ENCODE results near the gene OSBPL3. TPM values are rescaled to one million over a fixed set of nuclear protein-coding genes. Genes with fewer than 3 reads are reported as not detected.

OSBPL3 gene
- total RNA-seq, 2 donors from 2014 or later, result 9.0 to 14.8 TPM

GRCh38 chr7:24821754-24822054 lies 158.3 kb downstream of the OSBPL3 start:
- no peak overlapping the region for H3K4me3 ChIP-seq
- peak overlapping the region; percentile 68 for H3K27ac ChIP-seq
- H3K9me3 ChIP-seq, result no peaks in the 10 kb centered on the region
- intact Hi-C loops (cut with DNase I), result no loop called here
- H3K36me3 ChIP-seq, result no peaks in the 10 kb centered on the region
- DNase-seq, result no peak
- H3K27me3 ChIP-seq, result no peaks in the 10 kb centered on the region
- H3K4me1 ChIP-seq, result peaks cover 20% of the 10 kb centered on the region
- H3K9ac ChIP-seq (ENCODE audit: low read depth in 2 of 2, low read length in 2 of 2), result peak overlapping the region in 1 of 2 donors; percentile 48
- TF ChIP-seq CTCF (IDR thresholded peaks at IDR 0.05), result no peak

- intact Hi-C loops (cut with DNase I), result no loop called here
- peaks cover 16% of the 10 kb centered on the region for H3K4me1 ChIP-seq
- H3K9me3 ChIP-seq, result no peaks in the 10 kb centered on the region
- peak; percentile 82 for DNase-seq
- H3K27me3 ChIP-seq, result no peaks in the 10 kb centered on the region
- no peak for TF ChIP-seq CTCF (IDR thresholded peaks at IDR 0.05)
- H3K27ac ChIP-seq, result peak overlapping the region; percentile 68
- H3K9ac ChIP-seq (ENCODE audit: low read depth in 2 of 2, low read length in 2 of 2), result peak overlapping the region in 1 of 2 donors; percentile 48
- no peak overlapping the region for H3K4me3 ChIP-seq
- H3K36me3 ChIP-seq, result no peaks in the 10 kb centered on the region
Measured at GRCh38 chr7:24821045-24821753, 158.8 kb downstream of the OSBPL3 start.

- Histone ChIP-seq H3K27me3 (no peaks in the 10 kb centered on the region), H3K9ac (ENCODE audit: low read depth in 2 of 2, low read length in 2 of 2) (no peak overlapping the region), H3K4me3 (no peak overlapping the region), H3K27ac (peak overlapping the region; percentile 68), H3K9me3 (no peaks in the 10 kb centered on the region), H3K4me1 (peaks cover 11% of the 10 kb centered on the region), H3K36me3 (no peaks in the 10 kb centered on the region)
- no peak for DNase-seq
- TF ChIP-seq CTCF (IDR thresholded peaks at IDR 0.05), result no peak
- intact Hi-C loops (cut with DNase I), result no loop called here
Measured at GRCh38 chr7:24820730-24821044, 159.3 kb downstream of the OSBPL3 start.

- Histone ChIP-seq H3K9ac (ENCODE audit: low read depth in 2 of 2, low read length in 2 of 2) (no peak overlapping the region), H3K9me3 (no peaks in the 10 kb centered on the region), H3K4me1 (peaks cover 5% of the 10 kb centered on the region), H3K27me3 (no peaks in the 10 kb centered on the region), H3K36me3 (no peaks in the 10 kb centered on the region), H3K4me3 (no peak overlapping the region), H3K27ac (peak overlapping the region; percentile 68)
- peak; percentile 77 for TF ChIP-seq CTCF (IDR thresholded peaks at IDR 0.05)
- peak; percentile 92 for DNase-seq
- intact Hi-C loops (cut with DNase I), result loop anchor here (5.0 kb wide), 1 partner anchor 157 kb away; no protein-coding TSS in a partner anchor
Measured at GRCh38 chr7:24819916-24820689, 159.9 kb downstream of the OSBPL3 start.

- no peak for DNase-seq
- Histone ChIP-seq H3K4me1 (peaks cover 5% of the 10 kb centered on the region), H3K27me3 (no peaks in the 10 kb centered on the region), H3K4me3 (no peak overlapping the region), H3K27ac (no peak overlapping the region), H3K9me3 (no peaks in the 10 kb centered on the region), H3K36me3 (no peaks in the 10 kb centered on the region), H3K9ac (ENCODE audit: low read depth in 2 of 2, low read length in 2 of 2) (no peak overlapping the region)
- no peak for TF ChIP-seq CTCF (IDR thresholded peaks at IDR 0.05)
- intact Hi-C loops (cut with DNase I), result loop anchor here (2.0 to 5.0 kb wide), 2 partner anchors 160 to 251 kb away; no protein-coding TSS in a partner anchor
Measured at GRCh38 chr7:24817339-24817738, 162.6 kb downstream of the OSBPL3 start.

All from colonic mucosa (tissue), 4 donors.